Activated CD4-positive, alpha-beta memory T cell treated with anti-CD3 and anti-CD28 coated beads for 36 hours (primary cell): Measurements from ENCODE around the gene PTN. TPM values are rescaled to one million over a fixed set of nuclear protein-coding genes. Genes with fewer than 3 reads are reported as not detected.
"Not testable (repeated sequence)": the region's sequence is repeated elsewhere in the genome, so short reads cannot be mapped to it uniquely, and the experiment has no call there.

Source experiments
- CTCF ChIA-PET: fragments of 350-600 bp; sonication (Branson Sonifier 250); formaldehyde crosslinking; loops from one replicate; lab custom pipeline; 2021; ENCODE audit warnings: antibody characterized with exemption, inconsistent platforms; lab: Charles Lee
- POLR2A ChIA-PET: fragments of 350-600 bp; sonication (Branson Sonifier 250); formaldehyde crosslinking; loops from one replicate; lab custom pipeline; 2021; ENCODE audit warnings: antibody characterized with exemption; lab: Charles Lee
- DNase-seq: peaks from one replicate; pipeline ENCODE4 v3.0.0-alpha.2; 2020
- H3K27ac Mint-ChIP-seq: one replicate; pipeline ENCODE4 v1.8.0; 2021; ENCODE audit warnings: mixed read lengths
- H3K27me3 Mint-ChIP-seq: one replicate; pipeline ENCODE4 v1.8.0; 2021; ENCODE audit warnings: mixed read lengths
- H3K36me3 Mint-ChIP-seq: one replicate; pipeline ENCODE4 v1.8.0; 2021; ENCODE audit warnings: mixed read lengths
- H3K4me1 Mint-ChIP-seq: one replicate; pipeline ENCODE4 v1.8.0; 2021; ENCODE audit warnings: low read depth, mixed read lengths
- H3K4me3 Mint-ChIP-seq: one replicate; pipeline ENCODE4 v1.8.0; 2021; ENCODE audit warnings: mild to moderate bottlenecking, mixed read lengths
- H3K9me3 Mint-ChIP-seq: one replicate; pipeline ENCODE4 v1.8.0; 2021; ENCODE audit warnings: mixed read lengths
- intact Hi-C: fragments of 100-400 bp; cut with micrococcal nuclease; formaldehyde crosslinking; loops from one replicate; pipeline ENCODE4 v1.15.1; 2023
- total RNA-seq, 2 experiments: library from RNA; stranded (reverse); gene quantifications; one replicate each; pipeline ENCODE4 v1.2.3, GENCODE V29; 2021

PTN gene
- total RNA-seq, 2 experiments from 2014 or later, result not detected

GRCh38 chr7:137242616-137243015 is 100.9 kb downstream of the PTN start:
- no peak overlapping the region for H3K27ac Mint-ChIP-seq
- ChIA-PET POLR2A (no interaction called here), CTCF (no interaction called here)
- no peaks in the 10 kb centered on the region for H3K27me3 Mint-ChIP-seq
- DNase-seq, result no peak
- H3K36me3 Mint-ChIP-seq, result no peaks in the 10 kb centered on the region
- H3K4me1 Mint-ChIP-seq, result no peaks in the 10 kb centered on the region
- H3K4me3 Mint-ChIP-seq, result no peak overlapping the region
- intact Hi-C loops, result no loop called here
- H3K9me3 Mint-ChIP-seq, result peaks cover 6% of the 10 kb centered on the region

GRCh38 chr7:137241655-137242360 is 101.7 kb downstream of the PTN start:
- CTCF ChIA-PET, result no interaction called here

GRCh38 chr7:137239186-137239585 is 104.3 kb downstream of the PTN start:
- DNase-seq, H3K4me3 Mint-ChIP-seq, H3K9me3 Mint-ChIP-seq, CTCF ChIA-PET, H3K36me3 Mint-ChIP-seq, H3K4me1 Mint-ChIP-seq, H3K27me3 Mint-ChIP-seq, intact Hi-C loops, POLR2A ChIA-PET, H3K27ac Mint-ChIP-seq: not testable (repeated sequence)

More at GRCh38 chr7:137241655-137242360, 101.7 kb downstream of the PTN start:
- no peaks in the 10 kb centered on the region for H3K36me3 Mint-ChIP-seq
- H3K4me3 Mint-ChIP-seq, result no peak overlapping the region
- no peaks in the 10 kb centered on the region for H3K4me1 Mint-ChIP-seq
- H3K9me3 Mint-ChIP-seq, result peaks cover 6% of the 10 kb centered on the region
- no peak for DNase-seq
- intact Hi-C loops, result no loop called here
- POLR2A ChIA-PET, result no interaction called here
- no peaks in the 10 kb centered on the region for H3K27me3 Mint-ChIP-seq
- no peak overlapping the region for H3K27ac Mint-ChIP-seq

GRCh38 chr7:137235434-137235833 is 108.1 kb downstream of the PTN start:
- ChIA-PET CTCF (no interaction called here), POLR2A (no interaction called here)
- H3K27ac Mint-ChIP-seq, result no peak overlapping the region
- intact Hi-C loops, result no loop called here
- DNase-seq, result no peak
- no peak overlapping the region for H3K4me3 Mint-ChIP-seq
- H3K36me3 Mint-ChIP-seq, result no peaks in the 10 kb centered on the region
- peaks cover 5% of the 10 kb centered on the region for H3K9me3 Mint-ChIP-seq
- no peaks in the 10 kb centered on the region for H3K27me3 Mint-ChIP-seq
- no peaks in the 10 kb centered on the region for H3K4me1 Mint-ChIP-seq

- H3K36me3 Mint-ChIP-seq, result no peaks in the 10 kb centered on the region
- H3K4me3 Mint-ChIP-seq, result no peak overlapping the region
- CTCF ChIA-PET, result no interaction called here
- H3K4me1 Mint-ChIP-seq, result no peaks in the 10 kb centered on the region
- no peaks in the 10 kb centered on the region for H3K27me3 Mint-ChIP-seq
- intact Hi-C loops, result no loop called here
- no peak for DNase-seq
- H3K9me3 Mint-ChIP-seq, result peaks cover 3% of the 10 kb centered on the region
- H3K27ac Mint-ChIP-seq, result no peak overlapping the region
- POLR2A ChIA-PET, result no interaction called here
Observed at GRCh38 chr7:137231167-137231566, 112.4 kb downstream of the PTN start.

GRCh38 chr7:137221467-137221866 is 122.1 kb downstream of the PTN start:
- ChIA-PET POLR2A (no interaction called here), CTCF (no interaction called here)
- intact Hi-C loops, result no loop called here
- H3K4me3 Mint-ChIP-seq, result no peak overlapping the region
- no peaks in the 10 kb centered on the region for H3K27me3 Mint-ChIP-seq
- H3K36me3 Mint-ChIP-seq, result no peaks in the 10 kb centered on the region
- no peak overlapping the region for H3K27ac Mint-ChIP-seq
- no peak for DNase-seq
- no peaks in the 10 kb centered on the region for H3K4me1 Mint-ChIP-seq
- H3K9me3 Mint-ChIP-seq, result peaks cover 14% of the 10 kb centered on the region

GRCh38 chr7:137213744-137214143 is 129.8 kb downstream of the PTN start:
- ChIA-PET CTCF (no interaction called here), POLR2A (no interaction called here)
- Mint-ChIP-seq H3K9me3 (peaks cover 22% of the 10 kb centered on the region), H3K27me3 (no peaks in the 10 kb centered on the region), H3K27ac (no peak overlapping the region), H3K36me3 (no peaks in the 10 kb centered on the region), H3K4me3 (no peak overlapping the region), H3K4me1 (no peaks in the 10 kb centered on the region)
- intact Hi-C loops, result no loop called here
- no peak for DNase-seq

- H3K27me3 Mint-ChIP-seq, result no peaks in the 10 kb centered on the region
- ChIA-PET POLR2A (no interaction called here), CTCF (no interaction called here)
- no peak for DNase-seq
- no peak overlapping the region for H3K27ac Mint-ChIP-seq
- no peak overlapping the region for H3K4me3 Mint-ChIP-seq
- H3K4me1 Mint-ChIP-seq, result no peaks in the 10 kb centered on the region
- H3K36me3 Mint-ChIP-seq, result no peaks in the 10 kb centered on the region
- intact Hi-C loops, result no loop called here
- H3K9me3 Mint-ChIP-seq, result peaks cover 26% of the 10 kb centered on the region
Observed at GRCh38 chr7:137209151-137209817, 134.2 kb downstream of the PTN start.

- ChIA-PET POLR2A (no interaction called here), CTCF (no interaction called here)
- Mint-ChIP-seq H3K27me3 (no peaks in the 10 kb centered on the region), H3K4me3 (no peak overlapping the region), H3K36me3 (no peaks in the 10 kb centered on the region), H3K27ac (no peak overlapping the region), H3K9me3 (peaks cover 26% of the 10 kb centered on the region), H3K4me1 (no peaks in the 10 kb centered on the region)
- intact Hi-C loops, result no loop called here
- no peak for DNase-seq
Observed at GRCh38 chr7:137206770-137207169, 136.8 kb downstream of the PTN start.

- Mint-ChIP-seq H3K4me1 (no peaks in the 10 kb centered on the region), H3K9me3 (peaks cover 18% of the 10 kb centered on the region), H3K27me3 (no peaks in the 10 kb centered on the region), H3K27ac (no peak overlapping the region), H3K36me3 (no peaks in the 10 kb centered on the region), H3K4me3 (no peak overlapping the region)
- ChIA-PET CTCF (no interaction called here), POLR2A (no interaction called here)
- DNase-seq, result no peak
- intact Hi-C loops, result no loop called here
Observed at GRCh38 chr7:137204246-137204645, 139.3 kb downstream of the PTN start.

- no peak for DNase-seq
- no peaks in the 10 kb centered on the region for H3K4me1 Mint-ChIP-seq
- no peaks in the 10 kb centered on the region for H3K36me3 Mint-ChIP-seq
- H3K9me3 Mint-ChIP-seq, result peaks cover 17% of the 10 kb centered on the region
- CTCF ChIA-PET, result no interaction called here
- no peak overlapping the region for H3K27ac Mint-ChIP-seq
- POLR2A ChIA-PET, result no interaction called here
- H3K4me3 Mint-ChIP-seq, result no peak overlapping the region
- intact Hi-C loops, result no loop called here
- no peaks in the 10 kb centered on the region for H3K27me3 Mint-ChIP-seq
Observed at GRCh38 chr7:137203351-137203750, 140.2 kb downstream of the PTN start.

- POLR2A ChIA-PET, result no interaction called here
- intact Hi-C loops, result no loop called here
- no peak overlapping the region for H3K27ac Mint-ChIP-seq
Observed at GRCh38 chr7:137196648-137197047, 146.9 kb downstream of the PTN start.

GRCh38 chr7:137195996-137196395 is 147.5 kb downstream of the PTN start:
- intact Hi-C loops, result no loop called here
- DNase-seq, result no peak
- H3K4me3 Mint-ChIP-seq, result no peak overlapping the region

More at GRCh38 chr7:137196648-137197047, 146.9 kb downstream of the PTN start:
- H3K9me3 Mint-ChIP-seq, result no peaks in the 10 kb centered on the region
- no peaks in the 10 kb centered on the region for H3K27me3 Mint-ChIP-seq
- DNase-seq, result no peak
- CTCF ChIA-PET, result no interaction called here
- H3K36me3 Mint-ChIP-seq, result no peaks in the 10 kb centered on the region
- H3K4me3 Mint-ChIP-seq, result no peak overlapping the region
- H3K4me1 Mint-ChIP-seq, result no peaks in the 10 kb centered on the region

More at GRCh38 chr7:137195996-137196395, 147.5 kb downstream of the PTN start:
- Mint-ChIP-seq H3K4me1 (no peaks in the 10 kb centered on the region), H3K27ac (no peak overlapping the region), H3K36me3 (no peaks in the 10 kb centered on the region), H3K27me3 (no peaks in the 10 kb centered on the region), H3K9me3 (no peaks in the 10 kb centered on the region)
- POLR2A ChIA-PET, result no interaction called here
- CTCF ChIA-PET, result no interaction called here
